Caco-2 (cell line): ENCODE results near the gene HEATR5A. TPM values are rescaled to one million over a fixed set of nuclear protein-coding genes. Genes with fewer than 3 reads are reported as not detected.

Source experiments
- BruUV-seq: library from RNA; stranded (reverse); fragments of 400-500 nt; replicated peaks from 2 replicates; lab custom pipeline; 2021; lab: Mats Ljungman, UMichigan
- CTCF ChIA-PET: fragments of 300-600 bp; sonication (Branson Sonifier 250); formaldehyde crosslinking; loops from one replicate; lab custom pipeline; 2022; ENCODE audit warnings: antibody characterized with exemption; lab: Charles Lee
- POLR2A ChIA-PET: fragments of 300-600 bp; sonication (Branson Sonifier 250); formaldehyde crosslinking; loops from one replicate; lab custom pipeline; 2022; ENCODE audit warnings: antibody characterized with exemption; lab: Charles Lee
- DNase-seq, 2 experiments: peaks; one replicate each; pipeline versions ENCODE4 v3.0.0 to v3.0.0-alpha.2; 2020 to 2022
- H3K27me3 ChIP-seq: replicated peaks from 2 replicates; pipeline ENCODE4 v1.6.0; 2011; ENCODE audit warnings: low read length; ENCODE audit not compliant: control insufficient read depth, insufficient read depth
- H3K36me3 ChIP-seq: 2 replicates; pipeline ENCODE4 v1.5.1; 2011; ENCODE audit warnings: low read length; ENCODE audit not compliant: control insufficient read depth, insufficient read depth
- H3K4me1 ChIP-seq: fragments of 250-450 bp; sonication (Bioruptor Pico); 2 replicates; pipeline ENCODE4 v1.5.1; 2020; ENCODE audit warnings: mild to moderate bottlenecking
- H3K4me3 ChIP-seq: 2 replicates; pipeline ENCODE4 v1.5.1; 2011; ENCODE audit warnings: low read depth, mild to moderate bottlenecking, control low read depth, low read length
- H3K9me3 ChIP-seq: fragments of 250-450 bp; sonication (Bioruptor Pico); 2 replicates; pipeline ENCODE4 v1.5.1; 2020; ENCODE audit warnings: mild to moderate bottlenecking, moderate library complexity
- H3K27ac Mint-ChIP-seq: one replicate; pipeline ENCODE4 v1.8.0; 2022; ENCODE audit warnings: mixed read lengths; ENCODE audit not compliant: unreplicated experiment
- H3K27me3 Mint-ChIP-seq: one replicate; pipeline ENCODE4 v1.8.0; 2022; ENCODE audit warnings: mixed read lengths; ENCODE audit not compliant: insufficient read depth, unreplicated experiment
- H3K36me3 Mint-ChIP-seq: one replicate; pipeline ENCODE4 v1.8.0; 2022; ENCODE audit warnings: mild to moderate bottlenecking, mixed read lengths; ENCODE audit not compliant: insufficient read depth, unreplicated experiment
- H3K4me1 Mint-ChIP-seq: one replicate; pipeline ENCODE4 v1.8.0; 2022; ENCODE audit warnings: low read depth, mixed read lengths; ENCODE audit not compliant: unreplicated experiment
- H3K4me3 Mint-ChIP-seq: one replicate; pipeline ENCODE4 v1.8.0; 2022; ENCODE audit warnings: mild to moderate bottlenecking, moderate library complexity, mixed read lengths; ENCODE audit not compliant: unreplicated experiment
- H3K9me3 Mint-ChIP-seq: one replicate; pipeline ENCODE4 v1.8.0; 2022; ENCODE audit warnings: mixed read lengths; ENCODE audit not compliant: unreplicated experiment
- CTCF ChIP-seq, 2 experiments: fragments of 200-600 bp in 1 of 2; IDR thresholded peaks; 1 replicate in 1 of 2; 2 replicates in 1 of 2; pipeline versions ENCODE4 v1.5.1 to v1.8.0; 2011 to 2022; ENCODE audit warnings: antibody characterized with exemption in 1 of 2, control low read depth in 1 of 2, inconsistent platforms in 1 of 2, low read depth in 1 of 2, low read length in 1 of 2, mild to moderate bottlenecking in 1 of 2, moderate library complexity in 1 of 2; ENCODE audit not compliant: insufficient read depth in 1 of 2, severe bottlenecking in 1 of 2, unreplicated experiment in 1 of 2
- intact Hi-C: fragments of 100-400 bp; cut with micrococcal nuclease; formaldehyde crosslinking; loops from one replicate; pipeline ENCODE4 v1.10.0; 2022; ENCODE audit not compliant: unreplicated experiment
- total RNA-seq: library from RNA; stranded (reverse); gene quantifications from 2 replicates; pipeline ENCODE4 v1.2.3, GENCODE V29; 2022

HEATR5A gene
- total RNA-seq, 1 experiment from 2014 or later, result 55.6 TPM

GRCh38 chr14:31271648-31272047 is 148.7 kb downstream of the HEATR5A start:
- Histone ChIP-seq H3K9me3 (peaks cover 34% of the 10 kb centered on the region), H3K27me3 (no peaks in the 10 kb centered on the region), H3K36me3 (no peaks in the 10 kb centered on the region), H3K4me3 (no peak overlapping the region), H3K4me1 (no peaks in the 10 kb centered on the region)
- no peak overlapping the region for H3K4me3 Mint-ChIP-seq
- TF ChIP-seq CTCF (IDR thresholded peaks at IDR 0.05; ENCODE audit: insufficient read depth in 1 of 2, low read depth in 1 of 2, low read length in 1 of 2, severe bottlenecking in 1 of 2, unreplicated experiment in 1 of 2), result no peak
- peaks cover under 1% of the 10 kb centered on the region for H3K4me1 Mint-ChIP-seq
- H3K27me3 Mint-ChIP-seq, result no peaks in the 10 kb centered on the region
- ChIA-PET POLR2A (no interaction called here), CTCF (no interaction called here)
- peaks cover 36% of the 10 kb centered on the region for H3K9me3 Mint-ChIP-seq
- no TSS peak for BruUV-seq
- H3K27ac Mint-ChIP-seq, result no peak overlapping the region
- intact Hi-C loops, result no loop called here
- peaks cover 7% of the 10 kb centered on the region for H3K36me3 Mint-ChIP-seq
- no peak for DNase-seq

GRCh38 chr14:31270196-31270772 is 150.1 kb downstream of the HEATR5A start:
- peaks cover 12% of the 10 kb centered on the region for H3K4me1 ChIP-seq
- peaks cover 30% of the 10 kb centered on the region for H3K9me3 Mint-ChIP-seq

GRCh38 chr14:31269634-31270195 is 150.6 kb downstream of the HEATR5A start:
- ChIA-PET POLR2A (no interaction called here), CTCF (no interaction called here)
- intact Hi-C loops, result no loop called here
- Histone ChIP-seq H3K4me3 (no peak overlapping the region), H3K27me3 (no peaks in the 10 kb centered on the region), H3K9me3 (peaks cover 20% of the 10 kb centered on the region), H3K4me1 (peaks cover 15% of the 10 kb centered on the region), H3K36me3 (no peaks in the 10 kb centered on the region)
- TF ChIP-seq CTCF (IDR thresholded peaks at IDR 0.05; ENCODE audit: insufficient read depth in 1 of 2, low read depth in 1 of 2, low read length in 1 of 2, severe bottlenecking in 1 of 2, unreplicated experiment in 1 of 2), result no peak
- Mint-ChIP-seq H3K27ac (no peak overlapping the region), H3K27me3 (no peaks in the 10 kb centered on the region), H3K9me3 (peaks cover 30% of the 10 kb centered on the region), H3K4me3 (no peak overlapping the region), H3K4me1 (peaks cover 16% of the 10 kb centered on the region), H3K36me3 (peaks cover 14% of the 10 kb centered on the region)
- BruUV-seq, result no TSS peak
- DNase-seq, result no peak

More at GRCh38 chr14:31270196-31270772, 150.1 kb downstream of the HEATR5A start:
- no TSS peak for BruUV-seq
- POLR2A ChIA-PET, result no interaction called here
- CTCF ChIA-PET, result no interaction called here
- DNase-seq, result no peak
- TF ChIP-seq CTCF (IDR thresholded peaks at IDR 0.05; ENCODE audit: insufficient read depth in 1 of 2, low read depth in 1 of 2, low read length in 1 of 2, severe bottlenecking in 1 of 2, unreplicated experiment in 1 of 2), result no peak
- Mint-ChIP-seq H3K27ac (no peak overlapping the region), H3K4me3 (no peak overlapping the region), H3K36me3 (peaks cover 12% of the 10 kb centered on the region), H3K27me3 (no peaks in the 10 kb centered on the region), H3K4me1 (peaks cover 14% of the 10 kb centered on the region)
- peaks cover 23% of the 10 kb centered on the region for H3K9me3 ChIP-seq
- H3K36me3 ChIP-seq, result no peaks in the 10 kb centered on the region
- no peak overlapping the region for H3K4me3 ChIP-seq
- intact Hi-C loops, result no loop called here
- H3K27me3 ChIP-seq, result no peaks in the 10 kb centered on the region
